ENCODE data around the gene TBC1D22A. TPM values are rescaled to one million over a fixed set of nuclear protein-coding genes. Genes with fewer than 3 reads are reported as not detected.

TBC1D22A gene
- total and polyA plus RNA-seq, 9 of the 15 experiments (the other 6 are each of a cell fraction or from before 2014, with no cell fraction given): 0.20 to 11.5 (median 5.2) TPM

GRCh38 chr22:46798041-46798365 lies 35.6 kb downstream of the TBC1D22A start (continued):
- TF ChIP-seq PRDM10 (IDR thresholded peaks at IDR 0.05; ENCODE audit: partially characterized antibody) (no peak), ZBTB8A (IDR thresholded peaks at IDR 0.05; ENCODE audit: partially characterized antibody) (no peak), FOXA1 (IDR thresholded peaks at IDR 0.05; ENCODE audit: borderline replicate concordance) (no peak), ARID3B (CRISPR knock-in tag; IDR thresholded peaks at IDR 0.05; ENCODE audit: borderline replicate concordance) (no peak)

Data from K562 (cell line).